GM21619 (cell line): ENCODE results near the gene TOM1L2.

ENCODE experiments used
- ATAC-seq: cut with Tn5 transposase; IDR thresholded peaks from one replicate; pipeline ENCODE4 v1.9.1; 2021; ENCODE audit not compliant: unreplicated experiment

The TOM1L2 gene

GRCh38 chr17:17902376-17902775 lies 69.8 kb downstream of the TOM1L2 start:
- ATAC-seq = no peak

DNA sequence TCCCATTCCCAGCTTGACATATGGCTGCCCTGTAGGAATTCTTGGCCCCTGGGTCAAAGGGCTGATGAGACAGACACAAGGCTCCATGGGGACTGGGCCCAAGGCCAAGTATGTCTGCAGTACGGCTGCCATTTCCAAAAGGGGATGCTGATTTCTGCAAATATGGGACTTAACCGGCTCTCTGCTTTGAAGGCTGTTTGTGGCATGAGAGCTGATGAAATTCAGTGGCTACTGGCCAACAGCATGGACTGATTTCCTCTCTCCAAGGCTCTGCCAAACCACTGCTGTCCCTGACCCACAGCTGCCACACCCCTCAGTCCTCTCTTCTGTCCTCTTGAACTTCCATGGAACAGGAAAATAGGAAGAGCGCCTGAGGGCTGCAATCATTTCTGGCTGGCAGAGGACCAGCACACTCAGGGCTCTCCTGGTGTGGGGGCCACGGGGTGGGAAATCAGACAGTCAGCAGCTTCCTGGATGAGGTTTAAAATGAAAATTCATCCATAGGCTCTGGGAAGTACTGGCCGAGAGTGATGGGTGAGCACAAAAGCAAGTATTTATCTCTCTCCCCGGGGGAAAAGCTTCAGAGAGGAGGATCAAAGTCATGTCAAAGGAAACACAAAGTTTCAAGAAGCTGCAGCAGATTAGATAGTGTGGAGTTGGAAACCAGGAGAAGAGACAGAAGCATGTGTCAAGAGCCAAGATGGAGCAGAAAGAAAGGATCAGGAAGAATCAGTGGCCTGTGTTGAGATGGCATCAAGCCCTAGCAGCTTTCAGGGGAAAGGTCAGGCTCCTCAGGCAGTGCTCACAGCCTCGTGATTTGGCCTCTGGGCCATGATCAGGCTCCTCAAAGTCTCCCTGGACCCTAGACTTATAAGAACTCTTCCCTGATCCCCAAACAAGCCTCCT lies 71.3 kb downstream of the TOM1L2 start:
- ATAC-seq = no peak

DNA sequence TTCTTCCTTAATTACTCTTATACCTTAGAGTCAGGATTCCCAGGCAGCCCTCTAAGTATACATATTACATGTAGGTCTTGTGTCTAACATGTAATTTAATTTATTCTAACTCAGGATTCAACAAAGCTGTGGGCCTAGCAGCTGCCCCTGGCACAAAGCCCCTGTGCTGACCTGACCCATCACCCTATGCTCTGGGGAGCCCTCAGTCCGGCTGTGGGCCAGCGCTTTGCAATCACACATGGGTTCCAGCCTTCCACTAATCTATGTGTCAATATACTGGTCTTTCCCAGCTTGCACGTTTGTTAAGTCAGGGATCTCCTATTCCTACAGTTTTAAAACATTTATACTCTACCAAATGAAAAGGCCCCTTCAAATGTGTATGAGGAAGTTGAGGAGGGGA lies 72.7 kb downstream of the TOM1L2 start:
- ATAC-seq = no peak

- ATAC-seq = no peak
Observed at GRCh38 chr17:17898673-17899072, 73.5 kb downstream of the TOM1L2 start.

GRCh38 chr17:17897442-17897841 lies 74.8 kb downstream of the TOM1L2 start:
- ATAC-seq = no peak

- ATAC-seq = no peak
Observed at GRCh38 chr17:17896746-17897145, 75.5 kb downstream of the TOM1L2 start.

- no peak for ATAC-seq
Observed at GRCh38 chr17:17893801-17894644, 78.2 kb downstream of the TOM1L2 start.

- no peak for ATAC-seq
Observed at GRCh38 chr17:17892731-17893130, 79.5 kb downstream of the TOM1L2 start.

DNA sequence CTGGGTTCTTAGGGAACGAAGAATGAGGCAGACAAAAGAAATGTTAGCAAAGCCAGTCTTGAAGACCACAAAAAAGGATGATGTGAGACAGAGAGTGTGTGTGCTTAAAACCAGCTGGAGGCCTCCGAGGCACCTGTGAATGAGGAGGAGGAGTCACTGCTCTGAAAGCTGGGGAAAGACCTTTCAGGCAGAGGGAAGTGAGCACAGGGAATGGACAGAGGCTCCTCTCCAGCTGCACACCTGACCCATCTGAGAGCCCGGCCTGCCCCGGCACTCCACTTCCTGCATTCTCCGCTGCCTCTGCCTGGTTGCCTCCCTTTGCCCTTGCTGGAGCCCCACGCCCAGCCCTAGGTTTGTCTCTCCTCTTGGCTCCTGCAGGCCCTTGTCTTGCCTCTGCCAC lies 80.2 kb downstream of the TOM1L2 start:
- ATAC-seq = no peak

- ATAC-seq = no peak
Observed at GRCh38 chr17:17890773-17891759, 81.1 kb downstream of the TOM1L2 start.

DNA sequence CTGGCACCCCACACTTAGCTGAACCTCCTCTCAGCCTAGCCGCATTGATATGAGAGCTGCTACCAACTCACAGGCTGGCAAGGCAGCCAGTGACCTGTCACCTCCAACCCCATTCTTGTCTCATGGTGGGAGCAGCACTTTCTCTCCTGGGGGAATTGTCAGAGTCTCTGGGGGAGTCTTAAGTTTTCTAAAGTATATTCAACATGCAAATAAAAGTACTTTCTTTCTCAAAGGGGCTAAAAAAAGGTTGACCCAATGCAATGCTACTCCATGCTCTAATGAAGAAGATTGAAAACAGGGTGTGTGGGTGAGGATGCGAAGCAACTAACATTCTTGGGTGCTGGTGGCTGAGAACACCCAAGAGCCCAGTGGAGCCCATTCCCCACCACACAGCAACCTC lies 82.3 kb downstream of the TOM1L2 start:
- no peak for ATAC-seq

DNA sequence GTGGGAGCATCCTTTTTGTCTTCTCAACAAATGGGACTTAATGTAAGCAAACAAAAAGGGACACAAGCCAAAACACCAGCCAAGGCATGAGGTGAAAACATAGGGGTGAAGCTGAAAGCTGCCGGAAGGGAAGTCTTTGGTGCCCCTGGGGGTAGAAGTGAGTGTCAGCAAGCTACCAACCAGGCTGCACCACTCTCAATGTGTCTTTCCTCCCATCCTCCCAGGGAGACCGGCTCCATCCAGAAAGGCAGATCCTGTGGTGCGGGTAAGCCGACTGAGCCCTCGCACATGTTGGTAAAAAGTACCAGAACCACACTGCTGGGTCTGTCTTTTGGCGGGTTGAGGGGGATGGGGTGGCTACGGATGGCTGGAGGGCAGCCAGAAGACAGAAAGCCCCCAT lies 83.4 kb downstream of the TOM1L2 start:
- no peak for ATAC-seq

- ATAC-seq = no peak
Observed at GRCh38 chr17:17888371-17888770, 83.8 kb downstream of the TOM1L2 start.

DNA sequence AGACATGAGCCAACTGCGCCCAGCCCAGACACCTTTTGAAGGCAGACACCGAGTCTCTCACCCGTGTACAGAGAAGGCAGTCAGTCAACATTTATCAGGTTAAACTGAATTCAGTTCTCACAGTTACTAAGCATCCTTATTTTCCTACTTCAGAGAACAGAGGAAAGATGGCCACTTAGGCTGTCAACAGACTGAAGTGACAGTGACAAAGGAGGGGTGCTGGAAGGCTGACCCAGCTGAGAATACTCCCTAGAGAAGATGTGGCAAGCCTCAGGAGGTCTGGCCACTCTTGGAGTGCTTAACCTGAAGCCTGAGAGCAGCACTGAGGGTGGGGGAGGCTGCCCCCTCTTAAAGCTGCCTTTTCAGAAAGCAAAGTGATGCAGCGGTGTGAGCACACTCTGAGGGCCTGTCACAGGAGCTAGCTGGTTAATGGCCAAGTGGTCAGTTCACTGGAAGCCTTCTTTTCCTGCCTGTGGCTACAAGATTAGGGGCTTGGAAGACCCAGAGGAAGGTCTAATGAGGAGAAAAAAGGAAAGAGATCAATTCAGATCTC lies 84.4 kb downstream of the TOM1L2 start:
- ATAC-seq = no peak

- no peak for ATAC-seq
Observed at GRCh38 chr17:17886726-17887125, 85.5 kb downstream of the TOM1L2 start.

GRCh38 chr17:17886226-17886625 lies 86.0 kb downstream of the TOM1L2 start:
- no peak for ATAC-seq

- no peak for ATAC-seq
Observed at GRCh38 chr17:17884391-17885357, 87.5 kb downstream of the TOM1L2 start.

DNA sequence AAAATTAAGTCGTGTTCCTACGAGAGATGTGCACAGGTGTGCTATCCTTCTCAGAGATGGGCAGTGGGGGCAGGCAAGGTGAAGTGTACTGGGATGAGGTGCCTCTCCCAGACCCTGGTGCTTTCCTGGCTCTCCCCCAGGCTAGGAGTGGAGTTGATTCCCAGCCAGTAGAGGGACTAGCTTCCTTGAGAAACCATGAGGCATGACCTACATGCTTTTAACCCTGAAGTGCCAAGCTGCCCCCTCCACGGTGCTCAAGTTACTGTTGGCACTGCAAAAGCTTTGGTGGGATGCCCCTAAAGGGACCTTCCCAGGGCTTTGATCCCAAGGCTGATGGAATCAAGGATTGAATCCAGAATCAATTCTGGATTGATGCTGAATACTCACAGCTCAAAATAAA lies 88.4 kb downstream of the TOM1L2 start:
- no peak for ATAC-seq

DNA sequence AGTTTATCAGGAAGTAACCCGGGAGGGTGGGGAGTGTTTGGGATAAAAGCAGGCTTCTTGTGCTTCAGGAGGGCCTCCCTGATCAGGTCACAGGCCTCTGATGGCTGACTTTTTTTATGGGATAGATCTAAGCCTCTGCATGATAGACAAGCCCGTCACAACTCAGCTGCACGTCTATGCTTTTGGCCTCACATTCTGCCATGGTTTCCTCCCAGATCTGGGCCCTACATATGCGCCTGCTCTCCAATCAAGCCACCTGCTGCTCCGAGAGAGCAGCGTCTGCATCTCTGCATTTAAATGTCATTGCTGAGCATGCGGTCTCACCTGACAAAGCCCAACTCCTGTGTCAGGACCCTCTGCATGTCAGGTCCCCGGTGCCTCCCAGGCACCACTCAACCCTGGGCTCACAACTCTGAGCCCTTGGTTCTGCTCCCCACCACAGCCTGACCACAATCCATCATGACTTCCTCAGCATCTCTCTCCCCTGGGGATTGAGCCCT lies 90.1 kb downstream of the TOM1L2 start:
- ATAC-seq = no peak
